Measurements from ENCODE around the gene PDPK1.
"Not testable (repeated sequence)": the region's sequence is repeated elsewhere in the genome, so short reads cannot be mapped to it uniquely, and the experiment has no call there.

Gene PDPK1

GRCh38 chr16:2568573-2568972 lies 30.8 kb downstream of the PDPK1 start:
- not testable (repeated sequence) for H2AFZ ChIP-seq (ENCODE audit: low read length); H3K4me3 ChIP-seq (ENCODE audit: low read depth, low read length, poor library complexity, severe bottlenecking); H3K4me1 ChIP-seq (ENCODE audit: insufficient read depth, low read length, severe bottlenecking); H3K9me3 ChIP-seq (ENCODE audit: low read length); H3K4me2 ChIP-seq (ENCODE audit: low read length); H3F3A ChIP-seq (ENCODE audit: insufficient read depth, low read length); H3K9me2 ChIP-seq (ENCODE audit: low read depth, low read length); H4K20me1 ChIP-seq (ENCODE audit: insufficient read depth, low read length); H3K36me3 ChIP-seq (ENCODE audit: insufficient read depth, low read length); H3K9ac ChIP-seq (ENCODE audit: low read length); H3K27me3 ChIP-seq (ENCODE audit: insufficient read depth, low read length); H3K79me2 ChIP-seq (ENCODE audit: insufficient read depth, low read length); H3K27ac ChIP-seq (ENCODE audit: low read depth, low read length, poor library complexity, severe bottlenecking)

GRCh38 chr16:2572704-2573103 lies 34.9 kb downstream of the PDPK1 start:
- H3K79me2 ChIP-seq (ENCODE audit: insufficient read depth, low read length); H3K4me2 ChIP-seq (ENCODE audit: low read length); H2AFZ ChIP-seq (ENCODE audit: low read length); H3K9me2 ChIP-seq (ENCODE audit: low read depth, low read length); H3K9me3 ChIP-seq (ENCODE audit: low read length); H3K4me1 ChIP-seq (ENCODE audit: insufficient read depth, low read length, severe bottlenecking); H3K27me3 ChIP-seq (ENCODE audit: insufficient read depth, low read length); H3K4me3 ChIP-seq (ENCODE audit: low read depth, low read length, poor library complexity, severe bottlenecking); H3K27ac ChIP-seq (ENCODE audit: low read depth, low read length, poor library complexity, severe bottlenecking); H3F3A ChIP-seq (ENCODE audit: insufficient read depth, low read length); H3K9ac ChIP-seq (ENCODE audit: low read length); H3K36me3 ChIP-seq (ENCODE audit: insufficient read depth, low read length); H4K20me1 ChIP-seq (ENCODE audit: insufficient read depth, low read length): not testable (repeated sequence)

- not testable (repeated sequence) for H3K79me2 ChIP-seq (ENCODE audit: insufficient read depth, low read length); H3K9me2 ChIP-seq (ENCODE audit: low read depth, low read length); H3K27me3 ChIP-seq (ENCODE audit: insufficient read depth, low read length); H3K9me3 ChIP-seq (ENCODE audit: low read length); H3K9ac ChIP-seq (ENCODE audit: low read length); H3K4me1 ChIP-seq (ENCODE audit: insufficient read depth, low read length, severe bottlenecking); H2AFZ ChIP-seq (ENCODE audit: low read length); H4K20me1 ChIP-seq (ENCODE audit: insufficient read depth, low read length); H3F3A ChIP-seq (ENCODE audit: insufficient read depth, low read length); H3K4me3 ChIP-seq (ENCODE audit: low read depth, low read length, poor library complexity, severe bottlenecking); H3K36me3 ChIP-seq (ENCODE audit: insufficient read depth, low read length); H3K4me2 ChIP-seq (ENCODE audit: low read length); H3K27ac ChIP-seq (ENCODE audit: low read depth, low read length, poor library complexity, severe bottlenecking)
Measured at GRCh38 chr16:2575839-2576238, 38.0 kb downstream of the PDPK1 start.

DNA sequence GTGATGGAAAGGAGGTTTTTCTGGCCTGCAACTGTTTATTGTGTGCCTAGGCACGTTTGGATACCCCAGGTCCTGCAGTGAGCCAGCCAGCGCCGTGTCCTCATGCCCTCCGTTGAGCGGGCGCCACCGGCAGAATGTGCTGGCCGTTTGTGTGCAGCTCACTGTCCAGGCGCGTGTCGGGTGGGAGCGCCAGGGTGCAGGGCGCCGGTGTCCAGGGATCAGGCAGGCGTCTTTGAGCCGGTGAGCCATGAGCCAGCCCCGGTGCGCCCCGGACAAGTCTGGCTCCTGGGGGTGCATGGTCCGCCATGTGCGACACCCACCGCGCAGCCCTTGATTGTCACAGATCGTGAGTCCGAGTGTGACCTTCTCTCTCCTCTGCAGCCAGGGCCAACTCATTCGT lies 39.2 kb downstream of the PDPK1 start:
- not testable (repeated sequence) for H3K27ac ChIP-seq (ENCODE audit: low read depth, low read length, poor library complexity, severe bottlenecking); H3K9me3 ChIP-seq (ENCODE audit: low read length); H3K36me3 ChIP-seq (ENCODE audit: insufficient read depth, low read length); H3K4me1 ChIP-seq (ENCODE audit: insufficient read depth, low read length, severe bottlenecking); H3K9ac ChIP-seq (ENCODE audit: low read length); H3K4me3 ChIP-seq (ENCODE audit: low read depth, low read length, poor library complexity, severe bottlenecking); H4K20me1 ChIP-seq (ENCODE audit: insufficient read depth, low read length); H3K79me2 ChIP-seq (ENCODE audit: insufficient read depth, low read length); H3K27me3 ChIP-seq (ENCODE audit: insufficient read depth, low read length); H3K9me2 ChIP-seq (ENCODE audit: low read depth, low read length); H2AFZ ChIP-seq (ENCODE audit: low read length); H3K4me2 ChIP-seq (ENCODE audit: low read length); H3F3A ChIP-seq (ENCODE audit: insufficient read depth, low read length)

- not testable (repeated sequence) for H4K20me1 ChIP-seq (ENCODE audit: insufficient read depth, low read length); H2AFZ ChIP-seq (ENCODE audit: low read length); H3K9ac ChIP-seq (ENCODE audit: low read length); H3K4me1 ChIP-seq (ENCODE audit: insufficient read depth, low read length, severe bottlenecking); H3K4me3 ChIP-seq (ENCODE audit: low read depth, low read length, poor library complexity, severe bottlenecking); H3K27me3 ChIP-seq (ENCODE audit: insufficient read depth, low read length); H3K79me2 ChIP-seq (ENCODE audit: insufficient read depth, low read length); H3F3A ChIP-seq (ENCODE audit: insufficient read depth, low read length); H3K4me2 ChIP-seq (ENCODE audit: low read length); H3K36me3 ChIP-seq (ENCODE audit: insufficient read depth, low read length); H3K9me3 ChIP-seq (ENCODE audit: low read length); H3K9me2 ChIP-seq (ENCODE audit: low read depth, low read length); H3K27ac ChIP-seq (ENCODE audit: low read depth, low read length, poor library complexity, severe bottlenecking)
Measured at GRCh38 chr16:2578905-2579304, 41.1 kb downstream of the PDPK1 start.

DNA sequence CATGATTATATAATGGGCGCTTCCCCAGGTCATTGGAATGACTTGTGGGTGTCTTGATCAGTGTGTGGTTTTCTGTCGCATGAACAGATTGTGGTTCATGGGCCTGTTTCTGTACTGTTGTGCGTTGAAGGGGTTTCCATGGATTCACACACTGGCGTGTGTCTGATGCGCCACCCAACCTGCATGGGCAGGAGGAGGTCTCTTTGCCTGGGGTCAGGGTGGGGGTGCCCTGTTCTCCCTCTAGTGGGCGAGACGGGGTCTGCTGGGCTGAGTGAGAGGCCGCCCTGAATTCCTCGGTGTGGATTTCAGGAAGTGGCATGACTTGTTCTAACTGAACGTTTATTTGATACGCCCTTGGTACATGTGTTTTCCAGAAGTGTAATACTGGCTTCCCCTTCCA lies 42.3 kb downstream of the PDPK1 start:
- not testable (repeated sequence) for H3K9me2 ChIP-seq (ENCODE audit: low read depth, low read length); H3K4me1 ChIP-seq (ENCODE audit: insufficient read depth, low read length, severe bottlenecking); H3F3A ChIP-seq (ENCODE audit: insufficient read depth, low read length); H3K4me3 ChIP-seq (ENCODE audit: low read depth, low read length, poor library complexity, severe bottlenecking); H3K36me3 ChIP-seq (ENCODE audit: insufficient read depth, low read length); H3K9ac ChIP-seq (ENCODE audit: low read length); H3K4me2 ChIP-seq (ENCODE audit: low read length); H4K20me1 ChIP-seq (ENCODE audit: insufficient read depth, low read length); H3K79me2 ChIP-seq (ENCODE audit: insufficient read depth, low read length); H3K27ac ChIP-seq (ENCODE audit: low read depth, low read length, poor library complexity, severe bottlenecking); H3K27me3 ChIP-seq (ENCODE audit: insufficient read depth, low read length); H3K9me3 ChIP-seq (ENCODE audit: low read length); H2AFZ ChIP-seq (ENCODE audit: low read length)

GRCh38 chr16:2580818-2581217 lies 43.0 kb downstream of the PDPK1 start:
- not testable (repeated sequence) for H3K36me3 ChIP-seq (ENCODE audit: insufficient read depth, low read length); H3K9me3 ChIP-seq (ENCODE audit: low read length); H3K4me1 ChIP-seq (ENCODE audit: insufficient read depth, low read length, severe bottlenecking); H3K27me3 ChIP-seq (ENCODE audit: insufficient read depth, low read length); H3K79me2 ChIP-seq (ENCODE audit: insufficient read depth, low read length); H3K27ac ChIP-seq (ENCODE audit: low read depth, low read length, poor library complexity, severe bottlenecking); H3K4me2 ChIP-seq (ENCODE audit: low read length); H4K20me1 ChIP-seq (ENCODE audit: insufficient read depth, low read length); H2AFZ ChIP-seq (ENCODE audit: low read length); H3K4me3 ChIP-seq (ENCODE audit: low read depth, low read length, poor library complexity, severe bottlenecking); H3F3A ChIP-seq (ENCODE audit: insufficient read depth, low read length); H3K9ac ChIP-seq (ENCODE audit: low read length); H3K9me2 ChIP-seq (ENCODE audit: low read depth, low read length)

Data from OCI-LY1 (cell line).